ENCODE results near the gene TSR3. TPM values are rescaled to one million over a fixed set of nuclear protein-coding genes. Genes with fewer than 3 reads are reported as not detected.

The TSR3 gene
- total and polyA plus RNA-seq, 11 donors = 46.3 to 108 (median 60.0) TPM

DNA sequence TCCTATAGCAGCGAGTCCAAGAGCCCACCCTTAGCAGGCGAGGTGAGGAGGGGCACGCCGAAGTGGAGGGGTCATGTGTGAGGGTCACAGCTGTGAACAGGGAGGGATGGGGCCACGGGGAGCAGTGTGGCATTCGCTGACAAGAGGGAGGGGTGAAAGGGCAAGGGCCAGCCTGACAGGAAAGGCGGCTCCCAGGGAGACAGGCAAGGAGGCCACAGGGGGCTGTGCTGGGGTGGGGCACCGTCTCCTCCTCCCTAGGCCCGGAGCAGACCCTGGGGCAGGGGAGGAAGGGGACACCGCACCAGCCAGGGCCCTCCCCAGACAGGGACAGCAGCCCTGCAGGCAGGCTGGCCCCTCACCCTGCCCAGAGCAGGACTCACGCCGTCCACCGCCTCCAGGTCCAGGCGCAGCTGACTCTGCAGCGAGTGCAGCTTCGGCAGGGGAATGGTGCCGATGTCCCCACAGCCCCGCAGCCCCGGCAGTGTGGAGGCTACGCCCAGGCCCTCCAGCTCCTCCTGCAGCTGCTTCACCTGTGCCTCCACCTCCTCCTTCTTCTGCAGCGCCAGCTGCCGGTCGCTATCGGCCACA lies 15.1 kb upstream of the TSR3 start:
- peaks cover 0 to 89% (median 75%) of the 10 kb centered on the region in 9 donors for H3K36me3 ChIP-seq
- no peak overlapping the region for H3K27ac ChIP-seq
- TF ChIP-seq, protein P1, sequence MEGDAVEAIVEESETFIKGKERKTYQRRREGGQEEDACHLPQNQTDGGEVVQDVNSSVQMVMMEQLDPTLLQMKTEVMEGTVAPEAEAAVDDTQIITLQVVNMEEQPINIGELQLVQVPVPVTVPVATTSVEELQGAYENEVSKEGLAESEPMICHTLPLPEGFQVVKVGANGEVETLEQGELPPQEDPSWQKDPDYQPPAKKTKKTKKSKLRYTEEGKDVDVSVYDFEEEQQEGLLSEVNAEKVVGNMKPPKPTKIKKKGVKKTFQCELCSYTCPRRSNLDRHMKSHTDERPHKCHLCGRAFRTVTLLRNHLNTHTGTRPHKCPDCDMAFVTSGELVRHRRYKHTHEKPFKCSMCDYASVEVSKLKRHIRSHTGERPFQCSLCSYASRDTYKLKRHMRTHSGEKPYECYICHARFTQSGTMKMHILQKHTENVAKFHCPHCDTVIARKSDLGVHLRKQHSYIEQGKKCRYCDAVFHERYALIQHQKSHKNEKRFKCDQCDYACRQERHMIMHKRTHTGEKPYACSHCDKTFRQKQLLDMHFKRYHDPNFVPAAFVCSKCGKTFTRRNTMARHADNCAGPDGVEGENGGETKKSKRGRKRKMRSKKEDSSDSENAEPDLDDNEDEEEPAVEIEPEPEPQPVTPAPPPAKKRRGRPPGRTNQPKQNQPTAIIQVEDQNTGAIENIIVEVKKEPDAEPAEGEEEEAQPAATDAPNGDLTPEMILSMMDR (IDR thresholded peaks at IDR 0.05) = no peak
- no peak for TF ChIP-seq POLR2A (IDR thresholded peaks at IDR 0.05)
- 85 to 89% (median 87%) methylated on average over 17 to 24 of the region's 24 CpGs for WGBS, 4 donors
- intact Hi-C loops (cut with DNase I) = no loop called here
- no peaks in the 10 kb centered on the region for H3K4me1 ChIP-seq
- H3K9me3 ChIP-seq = no peaks in the 10 kb centered on the region
- H3K27me3 ChIP-seq = no peaks in the 10 kb centered on the region
- DNase-seq (no peak), ATAC-seq (no peak)
- no peak overlapping the region for H3K4me3 ChIP-seq

DNA sequence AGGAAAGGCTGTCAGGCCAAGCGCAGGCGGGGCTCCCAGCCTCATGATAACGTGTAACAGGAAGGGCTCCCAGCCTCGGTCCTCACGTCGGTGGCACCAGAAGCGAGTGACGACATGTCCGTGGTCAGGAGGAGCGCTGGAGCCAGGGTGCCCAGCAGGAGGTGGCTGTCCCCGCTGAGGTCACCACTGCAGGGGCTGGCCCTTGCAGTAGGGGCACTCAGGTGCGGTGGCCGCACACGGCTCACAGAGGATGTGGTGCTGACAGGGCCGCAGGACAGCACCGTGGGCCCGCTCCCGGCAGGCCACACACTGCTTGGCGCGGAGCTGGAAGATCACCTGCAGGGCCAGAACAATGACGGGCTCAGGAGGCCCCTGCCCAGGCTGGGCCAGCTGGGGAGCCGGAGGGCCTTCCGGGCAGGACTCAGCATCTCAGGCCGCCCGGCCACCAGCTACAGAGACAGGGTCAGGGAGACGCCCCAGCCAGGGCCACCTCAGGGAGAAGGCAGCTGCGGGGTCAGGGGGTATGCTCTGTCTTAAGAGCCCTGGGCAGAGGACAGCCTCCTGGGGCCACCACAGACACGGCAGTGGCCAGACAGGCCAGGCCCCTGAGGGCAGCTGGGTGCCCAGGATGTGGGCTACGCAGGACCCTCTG lies 14.5 kb upstream of the TSR3 start:
- intact Hi-C loops (cut with DNase I) = no loop called here
- peaks cover 0 to 91% (median 75%) of the 10 kb centered on the region in 9 donors for H3K36me3 ChIP-seq
- H3K27ac ChIP-seq = no peak overlapping the region
- DNase-seq (peak in 1 of 5 donors; percentile 58), ATAC-seq (peak in 2 of 4 donors; percentile 6 to 12)
- H3K27me3 ChIP-seq = no peaks in the 10 kb centered on the region
- 65 to 87% (median 84%) methylated on average over 13 to 29 of the region's 29 CpGs for WGBS, 4 donors
- no peak overlapping the region for H3K4me3 ChIP-seq
- TF ChIP-seq POLR2A (IDR thresholded peaks at IDR 0.05) = no peak
- TF ChIP-seq, protein P1 (IDR thresholded peaks at IDR 0.05) = no peak
- H3K9me3 ChIP-seq = no peaks in the 10 kb centered on the region
- no peaks in the 10 kb centered on the region for H3K4me1 ChIP-seq

DNA sequence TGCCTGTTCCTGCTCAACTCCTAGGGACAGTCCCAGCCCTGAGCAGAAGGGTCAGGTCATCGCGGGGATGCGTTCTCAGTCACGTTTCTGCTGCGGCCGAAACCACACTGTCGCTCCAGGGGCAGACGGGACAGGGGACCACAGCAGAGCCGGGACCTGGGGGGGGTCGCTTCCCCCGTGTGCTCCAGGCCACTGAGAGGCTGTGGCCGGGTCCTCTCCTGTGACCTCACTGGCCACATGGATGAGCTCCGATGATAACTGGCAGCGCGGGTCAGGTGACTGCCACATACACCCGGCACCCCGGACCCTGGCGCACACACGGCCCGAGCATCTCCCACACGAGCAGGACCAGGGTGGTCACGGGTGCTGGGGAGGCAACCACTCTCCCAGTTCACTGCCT lies 12.8 kb upstream of the TSR3 start:
- Histone ChIP-seq H3K27ac (no peak overlapping the region), H3K4me1 (no peaks in the 10 kb centered on the region), H3K9me3 (no peaks in the 10 kb centered on the region), H3K4me3 (no peak overlapping the region), H3K27me3 (no peaks in the 10 kb centered on the region), H3K36me3 (peaks cover 0 to 91% (median 74%) of the 10 kb centered on the region in 9 donors)
- intact Hi-C loops (cut with DNase I) = no loop called here
- 88 to 96% (median 91%) methylated on average over 8 to 22 of the region's 22 CpGs for WGBS, 4 donors
- ATAC-seq (no peak), DNase-seq (peak in 1 of 5 donors; percentile 56)
- TF ChIP-seq, protein P1 (IDR thresholded peaks at IDR 0.05) = no peak
- no peak for TF ChIP-seq POLR2A (IDR thresholded peaks at IDR 0.05)

DNA sequence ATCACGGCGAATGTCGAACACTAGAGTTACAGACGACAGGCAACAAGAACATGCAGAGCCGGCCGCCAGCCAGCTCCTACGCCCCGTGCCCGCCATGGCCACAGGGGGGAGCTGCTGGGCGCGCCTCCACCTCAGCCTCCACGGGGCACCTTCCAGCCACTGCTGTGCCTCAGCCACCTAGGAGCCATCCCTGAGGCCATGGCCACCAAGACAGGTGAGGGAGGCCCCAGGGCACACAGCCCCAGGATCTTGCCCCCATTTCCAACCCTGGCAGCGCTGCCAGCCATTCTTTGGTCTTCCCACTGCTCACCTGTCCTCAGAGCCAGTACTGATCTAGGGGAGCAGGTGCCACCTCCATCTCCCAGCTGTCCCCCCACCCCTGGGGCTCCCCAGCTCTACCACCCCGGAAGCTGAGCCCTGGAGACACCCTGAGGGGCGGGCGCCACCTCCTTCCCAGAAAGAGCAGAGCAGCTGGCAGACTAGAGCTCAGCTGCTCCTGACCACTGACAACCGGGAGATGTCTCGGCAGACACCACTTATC lies 11.9 kb upstream of the TSR3 start:
- TF ChIP-seq, protein P1 (IDR thresholded peaks at IDR 0.05) = peak; percentile 52 to 87 (median 68)
- TF ChIP-seq POLR2A (IDR thresholded peaks at IDR 0.05) = no peak
- intact Hi-C loops (cut with DNase I) = no loop called here
- ATAC-seq (peak; percentile 70 to 80 (median 71)), DNase-seq (peak in 2 of 5 donors; percentile 63 to 80)
- WGBS, 4 donors = 46 to 67% (median 51%) methylated on average over 11 to 18 of the region's 18 CpGs
- Histone ChIP-seq H3K36me3 (peaks cover 0 to 90% (median 76%) of the 10 kb centered on the region in 9 donors), H3K4me1 (no peaks in the 10 kb centered on the region), H3K9me3 (no peaks in the 10 kb centered on the region), H3K27ac (no peak overlapping the region), H3K27me3 (no peaks in the 10 kb centered on the region), H3K4me3 (no peak overlapping the region)

Data from heart left ventricle (tissue), 16 donors.